Astrocyte (in vitro differentiated cells and primary cell): ENCODE data around the gene GRAP2. TPM values are rescaled to one million over a fixed set of nuclear protein-coding genes. Genes with fewer than 3 reads are reported as not detected.

ENCODE experiments used
- DNase-seq: peaks from one replicate; pipeline ENCODE4 v3.0.0-alpha.2; 2010; ENCODE audit warnings: low read depth
- FAIRE-seq: peaks from 2 replicates; lab custom pipeline; 2011; peaks lifted over from hg19 to GRCh38; lab: Jason Lieb, UNC
- H2AFZ ChIP-seq: 2 replicates; pipeline ENCODE4 v1.6.0; 2012; ENCODE audit warnings: low read depth, low read length, inconsistent platforms
- H3K27ac ChIP-seq: 2 replicates; pipeline ENCODE4 v1.5.1; 2011; ENCODE audit warnings: low read depth, low read length, inconsistent platforms
- H3K27me3 ChIP-seq: 2 replicates; pipeline ENCODE4 v1.6.0; 2011; ENCODE audit warnings: low read length, inconsistent platforms; ENCODE audit not compliant: insufficient read depth
- H3K36me3 ChIP-seq: 2 replicates; pipeline ENCODE4 v1.5.1; 2011; ENCODE audit warnings: low read length, inconsistent platforms; ENCODE audit not compliant: insufficient read depth
- H3K4me1 ChIP-seq: 2 replicates; pipeline ENCODE4 v1.5.1; 2011; ENCODE audit warnings: low read length, inconsistent platforms; ENCODE audit not compliant: insufficient read depth
- H3K4me2 ChIP-seq: 2 replicates; pipeline ENCODE4 v1.6.0; 2012; ENCODE audit warnings: low read length, inconsistent platforms
- H3K4me3 ChIP-seq: 2 replicates; pipeline ENCODE4 v1.5.1; 2011; ENCODE audit warnings: low read depth, mild to moderate bottlenecking, low read length, inconsistent platforms; ENCODE audit not compliant: insufficient read depth
- H3K79me2 ChIP-seq: 2 replicates; pipeline ENCODE4 v1.6.0; 2012; ENCODE audit warnings: mild to moderate bottlenecking, low read length, inconsistent platforms; ENCODE audit not compliant: insufficient read depth
- H3K9ac ChIP-seq: 2 replicates; pipeline ENCODE4 v1.6.0; 2012; ENCODE audit warnings: mild to moderate bottlenecking, low read length, inconsistent platforms
- H3K9me3 ChIP-seq: 2 replicates; pipeline ENCODE4 v1.5.1; 2012; ENCODE audit warnings: low read depth, mild to moderate bottlenecking, low read length, inconsistent platforms; ENCODE audit not compliant: insufficient read depth
- H4K20me1 ChIP-seq: 2 replicates; pipeline ENCODE4 v1.6.0; 2012; ENCODE audit warnings: low read length, inconsistent platforms; ENCODE audit not compliant: insufficient read depth
- H3K27ac Mint-ChIP-seq: one replicate; pipeline ENCODE4 v1.8.0; 2021; ENCODE audit warnings: mild to moderate bottlenecking, mixed read lengths; ENCODE audit not compliant: unreplicated experiment
- H3K27me3 Mint-ChIP-seq: one replicate; pipeline ENCODE4 v1.8.0; 2021; ENCODE audit warnings: low read depth, mixed read lengths; ENCODE audit not compliant: unreplicated experiment
- H3K36me3 Mint-ChIP-seq: one replicate; pipeline ENCODE4 v1.8.0; 2021; ENCODE audit warnings: low read depth, mixed read lengths; ENCODE audit not compliant: unreplicated experiment
- H3K4me1 Mint-ChIP-seq: one replicate; pipeline ENCODE4 v1.8.0; 2021; ENCODE audit warnings: low read depth, mixed read lengths; ENCODE audit not compliant: unreplicated experiment
- H3K4me3 Mint-ChIP-seq: one replicate; pipeline ENCODE4 v1.8.0; 2021; ENCODE audit warnings: mild to moderate bottlenecking, moderate library complexity, mixed read lengths; ENCODE audit not compliant: unreplicated experiment
- H3K9me3 Mint-ChIP-seq: one replicate; pipeline ENCODE4 v1.8.0; 2021; ENCODE audit warnings: mild to moderate bottlenecking, mixed read lengths; ENCODE audit not compliant: unreplicated experiment
- CTCF ChIP-seq: IDR thresholded peaks from 2 replicates; pipeline ENCODE4 v1.5.1; 2011; ENCODE audit warnings: low read depth, mild to moderate bottlenecking, inconsistent platforms, low read length, moderate library complexity; ENCODE audit not compliant: insufficient read depth
- EZH2 ChIP-seq: IDR thresholded peaks from 2 replicates; pipeline ENCODE4 v1.6.1; 2012; ENCODE audit warnings: mild to moderate bottlenecking, low read length, inconsistent platforms; ENCODE audit not compliant: insufficient read depth
- total RNA-seq: library from RNA; stranded (reverse); gene quantifications from 2 replicates; pipeline ENCODE4 v1.2.1, GENCODE V29; 2021

GRAP2 gene
- total RNA-seq, 1 donor from 2014 or later, result 0.23 TPM

GRCh38 chr22:39994041-39994565, 93.2 kb downstream of the GRAP2 start:
- peaks cover 22% of the 10 kb centered on the region for H3K4me1 Mint-ChIP-seq
- no peak for FAIRE-seq

GRCh38 chr22:39994566-39995392, 93.9 kb downstream of the GRAP2 start, which contains the start of gene FAM83F:
Gene FAM83F (plus strand): TSS chr22:39994954. CDS start chr22:39995043, 89 bp downstream.
- no peak for FAIRE-seq

More at GRCh38 chr22:39994041-39994565, 93.2 kb downstream of the GRAP2 start:
- no peak for DNase-seq
- Mint-ChIP-seq H3K9me3 (no peaks in the 10 kb centered on the region), H3K27me3 (peaks cover 42% of the 10 kb centered on the region), H3K27ac (no peak overlapping the region), H3K36me3 (no peaks in the 10 kb centered on the region), H3K4me3 (no peak overlapping the region)
- no peaks in the 10 kb centered on the region for H3K9me3 ChIP-seq
- H3K4me2 ChIP-seq, result peak overlapping the region; percentile 45
- H3K27me3 ChIP-seq, result peaks cover 12% of the 10 kb centered on the region
- no peak overlapping the region for H3K9ac ChIP-seq
- H3K4me3 ChIP-seq, result no peak overlapping the region
- TF ChIP-seq EZH2 (no peak), CTCF (no peak)
- no peak overlapping the region for H3K27ac ChIP-seq
- H3K4me1 ChIP-seq, result peaks cover 6% of the 10 kb centered on the region
- H3K36me3 ChIP-seq, result no peaks in the 10 kb centered on the region
- H3K79me2 ChIP-seq, result no peaks in the 10 kb centered on the region
- peak overlapping the region; percentile 29 for H2AFZ ChIP-seq
- no peaks in the 10 kb centered on the region for H4K20me1 ChIP-seq

More at GRCh38 chr22:39994566-39995392, 93.9 kb downstream of the GRAP2 start, which contains the start of gene FAM83F:
- no peaks in the 10 kb centered on the region for H3K9me3 ChIP-seq
- no peak within 1 kb of the TSS for H3K4me3 ChIP-seq
- H4K20me1 ChIP-seq, result no peaks in the 10 kb centered on the region
- H3K4me2 ChIP-seq, result peak within 1 kb of the TSS; percentile 45
- peaks cover 12% of the 10 kb centered on the region for H3K4me1 ChIP-seq
- H3K4me3 Mint-ChIP-seq, result no peak within 1 kb of the TSS
- peaks cover 12% of the 10 kb centered on the region for H3K27me3 ChIP-seq
- H3K9me3 Mint-ChIP-seq, result no peaks in the 10 kb centered on the region
- H3K36me3 ChIP-seq, result no peaks in the 10 kb centered on the region
- TF ChIP-seq CTCF, result no peak
- no peak for TF ChIP-seq EZH2
- H3K9ac ChIP-seq, result no peak within 1 kb of the TSS
- peaks cover 35% of the 10 kb centered on the region for H3K27me3 Mint-ChIP-seq
- peaks cover 27% of the 10 kb centered on the region for H3K4me1 Mint-ChIP-seq
- H2AFZ ChIP-seq, result peak within 1 kb of the TSS; percentile 29
- no peaks in the 10 kb centered on the region for H3K36me3 Mint-ChIP-seq
- no peak within 1 kb of the TSS for H3K27ac ChIP-seq
- DNase-seq, result no peak
- H3K27ac Mint-ChIP-seq, result no peak within 1 kb of the TSS
- no peaks in the 10 kb centered on the region for H3K79me2 ChIP-seq
